ENCODE results near the gene RAB27B. TPM values are rescaled to one million over a fixed set of nuclear protein-coding genes. Genes with fewer than 3 reads are reported as not detected.

The RAB27B gene
- total and polyA plus RNA-seq, 2 donors (not counting 1 experiment from before 2014, with no cell fraction given) = 0.01 to 0.07 TPM

DNA sequence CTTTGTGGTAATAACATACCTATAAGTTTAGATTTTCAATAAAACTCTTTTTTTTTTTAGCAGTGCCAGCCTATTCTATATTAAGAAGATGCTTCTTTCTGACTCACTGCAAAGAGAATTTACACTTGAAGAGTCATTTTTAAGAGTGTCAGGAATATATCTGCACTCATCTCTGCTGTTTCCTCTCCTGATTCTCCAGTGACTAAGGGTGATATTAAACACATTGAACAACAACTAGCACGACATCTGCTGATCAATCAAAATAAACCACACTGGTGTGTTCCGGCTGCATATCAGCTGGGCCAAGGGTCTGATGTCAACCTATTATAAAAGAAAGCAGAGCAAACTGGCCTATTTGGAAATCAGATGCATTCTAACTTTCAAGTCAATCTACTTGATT is 15.0 kb downstream of the RAB27B start:
- CTCF ChIA-PET = no interaction called here
- no peak overlapping the region for H3K4me3 ChIP-seq (ENCODE audit: control extremely low read depth in 1 of 5, extremely low read depth in 1 of 5, insufficient read depth in 1 of 5, low read depth in 2 of 5, low read length in 4 of 5)
- H3K79me2 ChIP-seq (ENCODE audit: control insufficient read depth, insufficient read depth, low read length) = no peaks in the 10 kb centered on the region
- H3K9ac ChIP-seq (ENCODE audit: low read length) = no peak overlapping the region
- no peaks in the 10 kb centered on the region for H3K9me3 ChIP-seq (ENCODE audit: control extremely low read depth in 1 of 3, control insufficient read depth in 2 of 3, insufficient read depth in 1 of 3, low read length in 2 of 3)
- no peak overlapping the region for H3K4me2 ChIP-seq (replicated peaks; ENCODE audit: low read depth, low read length, poor library complexity, severe bottlenecking)
- Mint-ChIP-seq H3K27ac (no peak overlapping the region), H3K4me3 (no peak overlapping the region), H3K4me1 (no peaks in the 10 kb centered on the region), H3K9me3 (ENCODE audit: insufficient read depth) (no peaks in the 10 kb centered on the region), H3K27me3 (peaks cover 6% of the 10 kb centered on the region)
- intact Hi-C loops (cut with micrococcal nuclease) = no loop called here
- H2AFZ ChIP-seq (ENCODE audit: insufficient read depth, low read depth, low read length, poor library complexity, severe bottlenecking) = no peak overlapping the region
- H3K27me3 ChIP-seq (replicated peaks in 1 of 4; ENCODE audit: control extremely low read depth in 1 of 4, control insufficient read depth in 3 of 4, insufficient read depth in 4 of 4, low read length in 3 of 4) = no peaks in the 10 kb centered on the region
- H3K27ac ChIP-seq (ENCODE audit: low read length in 2 of 2) = no peak overlapping the region
- no peaks in the 10 kb centered on the region for H3K4me1 ChIP-seq (ENCODE audit: control insufficient read depth in 2 of 2, insufficient read depth in 2 of 2, low read length in 2 of 2)
- ATAC-seq (ENCODE audit: low read depth) = no peak
- TF ChIP-seq, protein P1, sequence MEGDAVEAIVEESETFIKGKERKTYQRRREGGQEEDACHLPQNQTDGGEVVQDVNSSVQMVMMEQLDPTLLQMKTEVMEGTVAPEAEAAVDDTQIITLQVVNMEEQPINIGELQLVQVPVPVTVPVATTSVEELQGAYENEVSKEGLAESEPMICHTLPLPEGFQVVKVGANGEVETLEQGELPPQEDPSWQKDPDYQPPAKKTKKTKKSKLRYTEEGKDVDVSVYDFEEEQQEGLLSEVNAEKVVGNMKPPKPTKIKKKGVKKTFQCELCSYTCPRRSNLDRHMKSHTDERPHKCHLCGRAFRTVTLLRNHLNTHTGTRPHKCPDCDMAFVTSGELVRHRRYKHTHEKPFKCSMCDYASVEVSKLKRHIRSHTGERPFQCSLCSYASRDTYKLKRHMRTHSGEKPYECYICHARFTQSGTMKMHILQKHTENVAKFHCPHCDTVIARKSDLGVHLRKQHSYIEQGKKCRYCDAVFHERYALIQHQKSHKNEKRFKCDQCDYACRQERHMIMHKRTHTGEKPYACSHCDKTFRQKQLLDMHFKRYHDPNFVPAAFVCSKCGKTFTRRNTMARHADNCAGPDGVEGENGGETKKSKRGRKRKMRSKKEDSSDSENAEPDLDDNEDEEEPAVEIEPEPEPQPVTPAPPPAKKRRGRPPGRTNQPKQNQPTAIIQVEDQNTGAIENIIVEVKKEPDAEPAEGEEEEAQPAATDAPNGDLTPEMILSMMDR (IDR thresholded peaks at IDR 0.05) = no peak
- TF ChIP-seq EZH2 (IDR thresholded peaks at IDR 0.05; ENCODE audit: borderline replicate concordance, insufficient read depth, low read depth, low read length, poor library complexity, severe bottlenecking) = no peak
- DNase-seq = no peak
- POLR2A ChIA-PET = no interaction called here
- no peaks in the 10 kb centered on the region for H3K36me3 ChIP-seq (replicated peaks in 1 of 2; ENCODE audit: control extremely low read depth in 1 of 2, control insufficient read depth in 1 of 2, extremely low read depth in 1 of 2, insufficient read depth in 2 of 2, low read length in 1 of 2)
- H4K20me1 ChIP-seq (ENCODE audit: control insufficient read depth, insufficient read depth, low read length, poor library complexity, severe bottlenecking) = no peaks in the 10 kb centered on the region
- WGBS (ENCODE audit: insufficient coverage) = 100% methylated on average over 1 of the region's 2 CpGs

- no peaks in the 10 kb centered on the region for H3K9me3 ChIP-seq (ENCODE audit: control extremely low read depth in 1 of 3, control insufficient read depth in 2 of 3, insufficient read depth in 1 of 3, low read length in 2 of 3)
- no peak overlapping the region for H2AFZ ChIP-seq (ENCODE audit: insufficient read depth, low read depth, low read length, poor library complexity, severe bottlenecking)
- TF ChIP-seq, protein P1 (IDR thresholded peaks at IDR 0.05) = no peak
- TF ChIP-seq EZH2 (IDR thresholded peaks at IDR 0.05; ENCODE audit: borderline replicate concordance, insufficient read depth, low read depth, low read length, poor library complexity, severe bottlenecking) = no peak
- no peaks in the 10 kb centered on the region for H3K4me1 ChIP-seq (ENCODE audit: control insufficient read depth in 2 of 2, insufficient read depth in 2 of 2, low read length in 2 of 2)
- no peaks in the 10 kb centered on the region for H3K4me1 Mint-ChIP-seq
- no peaks in the 10 kb centered on the region for H3K79me2 ChIP-seq (ENCODE audit: control insufficient read depth, insufficient read depth, low read length)
- ChIA-PET CTCF (no interaction called here), POLR2A (no interaction called here)
- no peak overlapping the region for H3K4me2 ChIP-seq (replicated peaks; ENCODE audit: low read depth, low read length, poor library complexity, severe bottlenecking)
- H4K20me1 ChIP-seq (ENCODE audit: control insufficient read depth, insufficient read depth, low read length, poor library complexity, severe bottlenecking) = no peaks in the 10 kb centered on the region
- no peak overlapping the region for H3K9ac ChIP-seq (ENCODE audit: low read length)
- no peak for DNase-seq
- no peak overlapping the region for H3K27ac ChIP-seq (ENCODE audit: low read length in 2 of 2)
- peaks cover 3% of the 10 kb centered on the region for H3K27me3 Mint-ChIP-seq
- no peaks in the 10 kb centered on the region for H3K9me3 Mint-ChIP-seq (ENCODE audit: insufficient read depth)
- H3K4me3 Mint-ChIP-seq = no peak overlapping the region
- no peak for ATAC-seq (ENCODE audit: low read depth)
- H3K4me3 ChIP-seq (ENCODE audit: control extremely low read depth in 1 of 5, extremely low read depth in 1 of 5, insufficient read depth in 1 of 5, low read depth in 2 of 5, low read length in 4 of 5) = no peak overlapping the region
- no peaks in the 10 kb centered on the region for H3K36me3 ChIP-seq (replicated peaks in 1 of 2; ENCODE audit: control extremely low read depth in 1 of 2, control insufficient read depth in 1 of 2, extremely low read depth in 1 of 2, insufficient read depth in 2 of 2, low read length in 1 of 2)
- no CpG with 5 or more reads among the region's 2 CpGs for WGBS (ENCODE audit: insufficient coverage)
- no peaks in the 10 kb centered on the region for H3K27me3 ChIP-seq (replicated peaks in 1 of 4; ENCODE audit: control extremely low read depth in 1 of 4, control insufficient read depth in 3 of 4, insufficient read depth in 4 of 4, low read length in 3 of 4)
- intact Hi-C loops (cut with micrococcal nuclease) = no loop called here
- no peak overlapping the region for H3K27ac Mint-ChIP-seq
These were observed 17.5 kb downstream of the RAB27B start for GRCh38 chr18:54845787-54846186.
